LHCN-M2 (cell line): ENCODE measurements around the gene CDADC1. TPM values are rescaled to one million over a fixed set of nuclear protein-coding genes. Genes with fewer than 3 reads are reported as not detected.
A peak's percentile ranks its signal among the peaks of the same experiment; 100 is the strongest.

Source experiments
- DNase-seq: peaks from one replicate; pipeline ENCODE4 v3.0.0-alpha.2; 2012; ENCODE audit warnings: low read depth
- total RNA-seq: library from RNA; depleted of rRNA; stranded (reverse); fragments of >200 nt; gene quantifications from 2 replicates; pipeline ENCODE4 v1.2.3, GENCODE V29; 2014

Gene CDADC1
- total RNA-seq, 1 experiment from 2014 or later = 2.6 TPM

DNA sequence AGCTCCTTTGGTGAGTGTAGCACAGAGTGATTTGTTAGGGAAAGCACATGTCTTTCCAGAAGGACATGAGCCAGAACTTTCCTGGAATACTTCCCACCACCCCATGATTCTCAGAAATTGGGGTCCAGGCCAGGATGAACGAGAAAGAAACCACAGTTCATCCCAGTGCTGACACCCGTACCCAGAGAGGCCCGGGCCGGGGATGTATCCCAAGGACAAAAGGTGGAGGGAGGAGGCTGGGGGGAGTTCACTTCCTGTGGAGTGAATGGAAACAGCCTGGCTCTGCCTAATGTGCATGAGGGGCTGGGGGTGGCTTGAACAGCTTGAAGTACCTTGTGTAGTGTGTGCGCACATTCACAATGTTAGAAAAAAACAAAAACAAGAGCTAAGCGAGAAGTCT is 47.5 kb downstream of the CDADC1 start:
- no peak for DNase-seq

DNA sequence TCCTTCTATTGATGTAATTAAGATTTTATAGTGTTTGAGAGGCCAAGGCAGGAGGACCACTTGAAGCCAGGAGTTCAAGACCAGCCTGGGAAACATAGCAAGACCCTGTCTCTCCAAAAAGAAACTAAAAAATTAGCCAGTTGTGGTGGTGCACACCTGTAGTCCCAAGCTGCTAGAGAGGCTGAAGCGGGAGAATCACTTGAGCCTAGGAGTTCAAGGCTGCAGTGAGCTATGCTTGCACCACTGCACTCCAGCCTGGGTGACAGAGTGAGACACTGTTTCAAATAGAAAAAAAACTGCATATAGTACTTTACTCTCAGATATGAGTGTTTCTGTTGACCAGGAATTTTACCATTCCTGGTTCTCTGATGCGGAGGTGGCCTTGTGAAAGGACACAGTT is 48.9 kb downstream of the CDADC1 start:
- DNase-seq = no peak

DNA sequence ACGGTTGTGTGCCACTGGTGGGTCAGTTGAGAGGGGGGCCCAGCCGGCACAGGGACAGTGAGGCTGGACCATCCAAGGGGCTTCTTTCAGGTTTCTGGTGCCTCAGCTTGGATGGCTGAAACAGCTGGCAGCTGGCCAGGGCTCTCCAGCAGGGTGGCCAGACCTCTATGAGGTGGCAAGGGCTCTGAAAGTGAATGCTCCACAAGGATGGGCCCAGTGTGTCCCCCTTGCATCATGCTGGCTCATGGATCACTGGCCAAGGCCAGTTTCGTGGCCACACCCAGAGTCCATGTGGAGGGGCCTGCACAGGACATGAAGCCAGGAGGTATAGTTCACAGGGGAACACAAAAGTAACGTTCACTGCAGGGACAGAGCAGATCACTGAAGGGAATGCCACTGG is 49.6 kb downstream of the CDADC1 start:
- no peak for DNase-seq

DNA sequence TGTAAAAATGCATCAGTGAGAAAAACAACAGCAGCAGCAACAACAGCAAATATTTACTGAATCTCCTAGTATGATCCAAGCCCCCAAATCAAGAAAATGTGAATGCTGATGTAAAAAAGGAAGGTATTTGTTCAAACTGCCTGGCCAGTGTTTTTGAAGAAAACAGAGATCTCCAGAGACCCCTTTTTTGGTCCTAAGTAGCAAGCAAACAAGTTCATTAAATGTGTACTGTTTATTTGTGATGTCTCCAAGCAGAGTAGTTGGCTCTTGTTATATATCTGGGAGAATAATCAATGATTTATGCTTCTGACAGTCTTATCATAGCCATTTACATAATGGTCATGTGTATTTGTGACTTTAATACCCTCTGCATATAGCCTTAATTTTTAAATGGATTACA is 50.7 kb downstream of the CDADC1 start:
- no peak for DNase-seq

DNA sequence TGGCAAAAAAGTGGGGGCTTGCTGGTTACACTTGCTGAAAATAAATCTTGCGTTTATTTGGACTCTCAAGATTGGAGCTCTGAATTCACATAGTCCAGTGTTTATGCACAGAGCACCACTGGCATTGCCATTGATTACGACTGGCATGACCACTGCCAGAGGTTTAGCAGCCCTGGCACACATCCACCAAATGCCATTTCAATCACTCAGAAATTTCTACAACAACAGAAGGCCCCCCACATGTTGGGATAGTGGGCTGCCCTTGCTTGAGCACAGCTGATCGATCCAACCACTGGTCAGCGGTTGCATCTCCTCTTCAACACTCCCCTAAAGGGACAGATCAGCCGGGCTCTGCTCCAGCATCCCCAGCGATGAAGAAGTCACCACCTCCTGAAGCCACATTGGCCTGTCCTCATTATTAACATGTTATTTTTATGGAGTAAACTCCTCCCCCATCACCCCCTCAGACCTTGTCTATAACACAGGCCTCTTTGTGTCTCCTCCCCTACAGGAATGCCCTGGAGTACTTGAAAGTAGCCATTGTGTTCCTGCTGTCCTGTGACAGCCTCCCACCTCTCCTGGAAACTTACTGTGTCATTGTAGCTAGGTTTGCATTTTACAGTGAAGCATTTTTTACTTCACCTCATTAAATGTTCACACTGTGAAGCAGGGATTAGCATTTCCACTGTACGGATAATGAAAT is 51.3 kb downstream of the CDADC1 start:
- no peak for DNase-seq

DNA sequence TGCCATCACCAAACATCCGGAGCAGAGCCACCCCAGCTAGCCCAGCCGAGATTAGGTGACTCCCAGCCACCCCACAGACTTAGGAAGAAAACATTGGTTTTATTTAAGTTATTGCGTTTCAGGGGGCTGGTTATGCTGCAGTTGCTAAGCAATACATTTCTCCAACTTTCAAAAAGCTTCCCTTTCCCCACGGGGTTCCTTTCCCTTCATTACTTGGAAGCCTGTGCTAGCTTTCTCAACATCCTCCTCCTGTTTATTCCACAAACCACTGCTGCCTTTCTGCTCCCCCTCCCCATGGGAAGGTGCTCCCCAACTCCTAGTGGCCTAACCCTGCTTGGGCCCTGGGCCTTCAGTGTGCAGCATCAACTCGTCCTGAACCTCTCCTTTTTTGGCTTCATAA is 52.6 kb downstream of the CDADC1 start:
- DNase-seq = no peak

DNA sequence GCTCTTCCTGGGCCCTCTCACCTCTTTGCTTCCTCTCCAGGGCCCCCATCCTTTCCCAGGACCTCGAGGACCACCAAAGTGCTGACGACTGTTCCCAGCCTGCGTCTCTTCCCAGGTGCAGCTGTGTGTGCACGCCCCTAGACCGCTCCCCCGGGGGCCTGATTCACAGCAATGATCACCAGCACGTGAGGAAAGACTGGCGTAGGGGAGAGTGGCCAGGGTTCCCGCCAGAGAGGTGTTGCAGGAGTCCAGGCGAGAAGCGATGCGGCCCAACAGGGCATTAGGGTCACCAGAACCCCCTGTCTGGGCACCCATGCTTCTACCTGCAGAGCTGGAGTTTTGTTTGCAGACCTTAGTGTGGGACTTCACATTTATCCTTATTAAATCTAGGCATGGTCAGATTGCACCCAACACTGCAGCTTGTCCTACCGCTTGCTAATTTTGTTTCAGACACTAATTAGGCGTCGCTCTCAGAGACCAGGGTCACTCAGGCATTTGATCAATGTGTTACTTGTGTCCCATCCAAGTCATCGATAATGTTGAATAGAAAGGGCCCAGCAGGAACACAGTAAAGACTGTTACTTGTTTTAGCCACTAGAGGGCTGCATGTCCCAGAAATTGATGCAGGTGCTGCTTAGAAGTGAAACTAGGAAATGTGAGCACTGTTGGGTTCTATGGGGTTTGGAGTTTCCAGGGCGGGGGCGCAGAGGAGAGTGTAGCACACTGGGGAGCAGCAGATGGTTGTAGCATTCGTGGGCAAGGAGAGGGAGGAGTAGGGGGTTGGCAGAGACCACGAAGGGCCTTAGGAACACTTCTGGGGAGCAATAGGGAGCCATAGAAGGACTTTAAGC is 53.2 kb downstream of the CDADC1 start:
- peak; percentile 67 for DNase-seq

DNA sequence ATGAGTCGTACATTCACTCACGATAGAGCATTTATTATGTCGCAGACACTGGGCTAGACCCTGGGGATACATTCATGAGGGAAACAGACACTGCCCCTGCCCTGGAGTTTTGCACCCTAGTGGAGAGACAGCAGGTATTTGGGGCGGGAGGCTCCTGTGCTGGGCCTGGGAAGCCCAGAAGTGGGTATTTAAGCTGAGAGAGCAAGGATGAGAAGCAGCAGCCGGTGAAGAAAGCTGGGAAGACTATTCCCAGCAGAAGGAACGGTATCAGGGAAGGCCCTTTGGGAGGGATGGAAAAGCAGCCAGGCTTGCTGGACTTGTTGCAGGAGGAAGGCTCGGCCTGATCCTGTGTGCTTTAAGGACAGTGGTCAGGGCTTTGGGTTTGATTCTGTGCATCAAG is 54.5 kb downstream of the CDADC1 start:
- no peak for DNase-seq

DNA sequence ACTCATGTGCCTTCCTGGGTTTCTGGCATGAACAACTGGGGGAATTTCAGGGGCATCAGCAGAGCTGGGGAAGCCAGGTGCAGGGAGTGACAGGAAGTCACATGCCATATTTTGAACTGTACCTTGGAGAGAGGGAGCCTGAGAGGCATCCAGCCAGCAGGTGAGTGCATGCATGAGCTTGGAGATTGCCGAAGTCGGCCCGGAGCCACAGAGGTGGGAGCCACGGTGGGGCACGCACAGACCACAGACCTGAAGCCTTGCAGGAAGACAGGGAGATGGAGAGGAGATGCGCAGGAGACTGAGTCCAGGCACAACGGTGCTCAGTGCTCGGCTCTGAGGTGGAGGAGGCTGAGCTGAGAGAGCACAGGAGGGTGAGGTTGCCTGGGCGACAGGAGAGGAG is 55.1 kb downstream of the CDADC1 start:
- no peak for DNase-seq

DNA sequence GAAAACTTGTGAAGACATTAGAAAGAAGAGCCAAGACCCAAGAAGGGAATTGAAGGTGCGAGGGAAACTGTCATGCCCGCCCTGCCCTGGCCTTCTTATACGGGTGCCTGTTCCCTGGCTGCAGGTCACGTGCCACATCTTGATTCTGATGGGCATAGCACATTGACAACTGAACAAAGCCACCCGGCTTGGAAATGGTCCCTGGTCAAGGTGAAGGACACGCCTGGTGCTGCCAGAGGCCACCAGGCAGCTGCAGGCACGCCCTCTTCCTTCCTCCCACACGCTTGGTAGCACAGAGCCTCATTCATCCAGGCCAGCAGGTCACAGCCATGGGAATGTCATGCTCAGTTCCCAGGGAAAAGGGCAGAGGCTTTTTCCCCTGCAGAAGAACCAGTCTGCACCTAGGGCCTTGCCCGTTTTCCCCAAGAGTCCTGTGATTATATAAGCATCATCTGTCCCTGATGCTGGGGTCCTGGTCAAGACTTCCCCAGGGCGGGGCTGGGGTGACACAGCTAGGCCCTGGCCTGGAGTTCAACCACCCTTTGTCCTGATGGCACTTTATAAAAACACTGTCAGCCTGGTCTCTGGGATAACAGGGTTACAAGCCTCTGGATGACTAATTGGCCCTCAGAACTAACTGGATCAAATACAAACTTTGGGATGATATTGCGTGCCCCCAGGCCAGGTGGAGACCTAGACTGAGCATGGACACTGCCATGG is 56.0 kb downstream of the CDADC1 start:
- DNase-seq = no peak

DNA sequence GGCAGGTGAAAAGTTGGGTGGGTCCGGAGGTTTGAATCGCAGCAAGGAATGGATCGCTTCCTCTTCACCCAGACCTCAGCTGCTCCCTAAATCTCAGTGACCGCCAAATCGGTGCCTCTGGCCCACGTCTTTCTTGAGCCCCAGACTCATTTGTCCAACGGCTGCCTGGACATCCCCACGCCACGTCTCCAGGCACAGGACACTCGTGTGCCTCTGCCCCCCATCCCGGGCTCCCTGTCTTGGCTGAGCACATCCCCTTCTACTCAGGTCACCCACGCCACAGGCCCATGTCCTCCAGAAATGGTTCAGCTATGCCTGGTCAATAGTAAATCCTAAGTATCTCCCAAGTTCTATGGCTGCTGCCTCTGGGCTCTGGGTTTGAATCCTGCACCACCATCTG is 56.6 kb downstream of the CDADC1 start:
- no peak for DNase-seq

DNA sequence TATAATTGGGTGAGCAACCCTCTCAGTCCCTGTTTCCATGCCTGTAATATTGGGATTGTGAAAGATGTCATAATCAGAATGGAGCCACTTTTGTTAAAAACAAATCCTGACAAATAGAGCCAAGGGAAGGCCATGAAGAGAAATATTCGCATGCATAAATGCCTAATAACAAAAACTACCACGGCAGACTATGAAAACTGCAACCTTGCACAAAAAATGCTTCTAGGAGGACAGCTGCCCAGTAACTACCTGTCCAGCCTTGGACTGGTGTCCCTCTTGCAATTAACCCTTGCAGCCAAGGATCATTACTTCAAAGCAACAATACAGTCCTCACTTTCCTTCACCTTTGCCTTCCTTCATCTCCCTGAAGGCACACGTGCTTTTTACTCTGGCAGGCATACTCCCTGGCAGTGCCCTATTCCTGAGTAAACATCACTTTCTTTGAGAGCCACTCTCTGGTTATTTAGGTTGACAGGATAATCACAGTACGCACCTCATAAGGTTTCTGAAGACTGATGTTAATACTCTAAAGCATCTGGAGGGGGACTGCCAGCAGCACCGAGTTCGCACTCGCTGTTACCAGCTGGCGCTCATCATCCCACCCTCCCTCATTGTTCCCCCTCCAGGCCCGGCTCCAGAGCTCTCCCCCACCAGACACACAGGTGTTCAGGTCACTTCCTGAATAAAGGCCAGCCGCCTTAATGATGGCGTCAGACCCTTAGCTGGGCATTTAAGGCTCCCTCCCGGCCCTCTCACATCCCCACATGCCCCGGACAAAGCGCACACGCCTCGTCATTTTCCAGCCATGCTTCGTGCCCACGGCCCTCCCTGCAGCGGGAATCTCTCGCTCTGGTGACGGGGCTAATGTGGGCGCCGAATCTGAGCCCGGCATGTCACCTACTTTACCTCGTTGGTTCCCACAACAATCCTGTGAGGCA is 57.3 kb downstream of the CDADC1 start:
- no peak for DNase-seq

DNA sequence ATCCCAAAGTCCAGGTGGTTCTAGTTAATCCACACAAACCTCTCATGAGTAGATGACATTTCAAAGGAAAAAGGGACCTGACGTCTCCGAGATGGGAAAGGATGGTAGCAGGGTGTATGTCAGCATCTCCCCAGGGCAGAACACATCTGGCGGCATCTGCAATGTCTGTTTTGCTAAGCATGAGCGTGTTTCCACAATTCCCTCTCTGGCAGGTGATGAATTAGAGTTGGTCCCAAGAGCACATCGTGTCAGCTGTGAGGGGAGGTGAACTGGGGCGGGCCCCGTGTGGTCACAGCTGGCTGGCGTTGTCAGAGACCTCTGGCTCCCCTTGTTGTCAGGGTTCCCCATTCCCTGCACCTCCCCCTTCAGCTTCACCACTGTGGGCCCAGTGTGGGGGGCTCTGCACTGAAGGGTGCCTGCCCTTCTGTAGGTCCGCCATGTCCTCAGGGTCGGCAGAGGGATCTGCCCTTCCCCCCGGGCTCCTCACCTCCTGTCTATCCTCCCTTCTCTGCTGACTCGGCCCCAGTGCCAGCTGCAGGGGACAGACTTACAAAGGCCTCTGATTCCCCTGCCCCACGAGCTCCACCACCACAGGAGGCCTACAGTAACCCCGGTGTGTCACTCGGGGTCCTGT is 58.2 kb downstream of the CDADC1 start:
- peak; percentile 37 for DNase-seq

DNA sequence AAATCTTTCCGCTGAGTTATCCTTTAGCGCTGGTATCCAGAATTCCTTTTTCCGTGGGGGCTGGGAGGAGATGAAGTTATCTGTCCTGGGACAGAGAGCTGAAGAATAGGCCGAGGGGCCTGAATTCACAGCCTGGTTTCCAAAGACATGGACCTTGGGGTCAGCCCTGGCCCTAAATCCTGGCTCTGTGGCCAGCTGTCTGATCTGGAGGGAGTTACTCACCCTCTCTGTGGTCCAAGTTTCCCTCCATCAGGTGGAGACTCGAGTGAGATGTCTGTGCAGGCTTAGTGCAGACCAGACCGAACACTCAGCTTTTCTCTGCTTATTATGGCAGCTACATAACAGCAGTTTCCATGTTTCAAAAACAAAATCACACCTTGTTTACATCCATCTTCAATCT is 59.6 kb downstream of the CDADC1 start:
- peak; percentile 12 for DNase-seq

DNA sequence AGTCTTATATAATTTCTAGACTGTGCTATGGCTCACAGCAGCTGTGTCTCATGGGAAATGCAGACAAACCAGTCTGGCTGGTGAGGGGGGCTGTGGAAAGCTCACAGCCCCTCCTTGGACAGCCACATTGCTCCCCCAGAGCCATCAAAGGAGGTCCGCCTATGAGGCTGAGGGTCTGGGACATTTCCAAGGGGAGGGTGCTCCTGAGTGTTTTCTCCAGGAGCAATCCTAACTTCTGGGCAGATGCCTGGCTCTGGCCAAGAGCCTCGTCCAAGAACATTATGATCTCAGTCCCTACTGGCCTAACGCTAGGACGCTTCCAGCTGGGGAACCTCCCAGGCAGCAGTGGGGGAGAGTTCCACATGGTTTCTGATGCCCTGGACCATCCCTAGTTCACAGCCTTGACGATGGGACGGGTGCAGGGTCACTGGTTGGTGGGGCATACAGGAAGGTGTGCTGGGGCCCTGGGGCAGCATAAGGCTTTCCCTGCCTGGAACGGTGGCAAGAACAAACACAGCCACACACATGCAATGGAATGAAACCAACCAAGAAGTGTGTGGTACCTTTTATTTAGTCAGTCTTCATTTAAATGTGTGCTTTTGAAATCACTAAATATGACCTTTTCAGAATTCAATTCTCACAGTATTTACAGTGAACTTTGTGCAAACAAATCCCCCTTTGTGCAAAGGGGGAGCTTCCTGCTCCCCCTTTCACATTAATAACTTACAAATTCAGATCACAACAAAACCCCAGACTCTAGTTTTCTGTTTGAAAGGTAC is 60.6 kb downstream of the CDADC1 start:
- DNase-seq = no peak

DNA sequence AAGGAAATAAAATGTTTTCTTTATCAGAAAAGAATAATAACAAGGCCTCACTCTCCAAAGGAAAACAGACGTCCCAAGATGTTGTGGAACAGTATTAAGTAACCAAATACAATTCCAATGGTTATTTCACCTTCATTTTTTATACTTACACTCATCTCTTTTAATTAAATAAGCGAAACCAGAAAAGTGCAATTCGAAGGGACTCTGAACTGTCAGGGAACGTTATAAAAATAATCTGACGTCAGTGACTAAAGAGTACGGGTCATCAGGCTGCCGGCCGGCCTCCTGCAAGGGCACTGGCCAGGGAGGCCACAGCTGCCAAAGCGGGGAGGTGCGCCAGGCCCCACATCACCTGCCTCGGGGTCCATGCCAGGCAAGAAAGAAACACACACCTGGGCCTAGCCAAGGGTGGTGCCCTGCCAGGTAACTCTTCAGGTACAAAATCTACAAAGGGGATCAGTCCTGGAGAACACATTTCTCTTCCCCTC is 61.2 kb downstream of the CDADC1 start:
- DNase-seq = no peak

DNA sequence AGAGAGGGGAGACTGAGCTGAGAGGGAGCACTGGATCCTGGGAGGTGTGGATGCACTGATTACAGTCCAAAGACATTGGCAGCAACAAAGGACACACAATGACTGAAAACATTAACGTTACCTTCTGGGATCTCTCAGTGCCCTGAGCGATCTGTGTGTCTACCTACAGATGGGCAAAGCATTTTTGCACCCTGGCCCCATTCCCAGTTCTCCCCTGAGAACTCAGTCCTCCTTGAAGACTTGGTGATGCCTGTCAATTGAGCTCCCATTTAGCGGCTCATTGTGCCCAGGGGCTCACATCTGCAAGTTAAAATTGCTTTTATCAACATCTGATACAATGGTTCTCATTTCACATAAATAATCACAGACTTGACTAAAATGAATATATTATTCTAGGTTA is 62.5 kb downstream of the CDADC1 start:
- DNase-seq = no peak

DNA sequence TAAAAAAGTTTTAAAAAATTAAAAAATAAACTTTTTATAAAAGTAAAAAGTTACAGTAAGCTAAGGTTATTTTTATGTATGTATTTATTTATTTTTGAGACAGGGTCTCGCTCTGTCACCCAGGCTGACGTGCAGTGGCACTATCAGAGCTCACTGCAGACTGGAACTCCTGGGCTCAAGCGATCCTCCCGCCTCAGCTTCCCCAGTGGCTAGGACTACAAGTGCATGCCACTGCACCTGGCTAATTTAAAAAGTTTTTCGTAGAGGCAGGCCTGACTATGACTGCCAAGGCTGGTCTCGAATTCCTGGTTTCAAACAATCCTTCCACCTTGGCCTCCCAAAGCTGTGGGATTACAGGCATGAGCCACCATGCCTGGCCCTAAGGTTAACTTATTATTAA is 64.1 kb downstream of the CDADC1 start:
- no peak for DNase-seq

DNA sequence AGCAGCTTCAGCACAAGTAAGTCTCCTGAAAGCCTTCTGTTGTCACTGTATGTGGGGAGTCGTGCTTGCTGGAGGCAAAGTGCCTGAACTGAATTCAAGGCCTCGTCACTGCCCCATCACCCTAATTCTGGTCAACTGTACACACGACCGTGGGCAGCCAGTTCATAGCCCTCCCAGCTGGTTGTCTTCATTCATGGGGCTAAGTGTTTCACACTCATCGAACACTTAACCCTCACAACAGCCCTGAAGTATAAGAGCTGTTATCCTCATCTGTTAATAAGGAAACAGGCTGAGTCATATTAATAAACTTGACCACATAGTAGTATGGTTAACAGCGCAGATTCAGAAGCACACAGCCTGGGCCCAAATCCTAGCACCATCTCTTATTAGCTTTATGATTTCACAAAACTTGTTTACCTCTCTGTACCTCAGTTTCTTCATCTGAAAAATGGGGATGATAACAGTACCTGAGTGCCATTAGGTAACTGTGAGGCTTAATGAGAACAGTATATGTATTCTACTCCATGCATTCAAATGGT is 66.7 kb downstream of the CDADC1 start:
- no peak for DNase-seq
